ENCODE results near the gene ECT2.

DNA sequence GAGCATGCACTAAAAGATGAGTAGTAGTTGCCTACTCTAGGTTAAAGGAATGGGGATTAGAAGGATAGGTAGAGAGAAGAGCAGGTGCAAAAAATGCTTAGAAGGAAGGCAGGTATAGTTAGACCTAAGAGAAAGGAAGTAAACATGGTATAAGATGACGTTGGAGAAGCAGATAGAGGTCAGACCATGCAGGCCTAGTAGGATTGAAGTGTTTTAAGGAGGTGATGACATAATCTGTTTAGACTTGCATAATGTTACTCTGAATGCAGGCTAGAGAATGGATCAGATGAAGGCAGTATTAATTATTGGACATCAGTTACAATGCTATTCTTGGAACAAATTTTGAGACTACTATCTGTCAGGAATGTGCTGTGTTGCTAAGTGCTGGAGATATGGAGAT, 11.1 kb upstream of the ECT2 start:
- TF ChIP-seq GATA2 (IDR thresholded peaks at IDR 0.05; ENCODE audit: low read depth, low read length), result no peak
- TF ChIP-seq GATA3 (IDR thresholded peaks at IDR 0.05; ENCODE audit: low read depth, low read length), result no peak
